A549 treated with CpdA at 1 μM for 4 hours (cell line): ENCODE measurements around the gene DACT2. TPM values are rescaled to one million over a fixed set of nuclear protein-coding genes. Genes with fewer than 3 reads are reported as not detected.

Experiments used
- total RNA-seq: library from RNA; stranded (reverse); fragments of 200-300 nt; extraction: Qiagen RNA extraction; gene quantifications from 5 replicates; pipeline ENCODE4 v1.2.3, GENCODE V29; 2022; ENCODE audit warnings: low read depth

DACT2 gene
- total RNA-seq = 0.27 to 0.57 TPM (median 0.50 TPM) in 5 replicates

GRCh38 chr6:168319279-168320111, at the start of gene DACT2:
Gene DACT2 (minus strand): TSS chr6:168319777. CDS start chr6:168319633, 144 bp downstream.

Other genes with a start within 250 kb of the DACT2 start
- gene FRMD1, start 240.6 kb downstream of the DACT2 start, total RNA-seq = 0.02 to 0.05 TPM (median 0.03 TPM) in 4 of 5 replicates, not detected in the other
- not detected in 5 replicates for gene SMOC2, start 121.4 kb upstream of the DACT2 start, total RNA-seq